ENCODE results near the gene MEIOB.

DNA sequence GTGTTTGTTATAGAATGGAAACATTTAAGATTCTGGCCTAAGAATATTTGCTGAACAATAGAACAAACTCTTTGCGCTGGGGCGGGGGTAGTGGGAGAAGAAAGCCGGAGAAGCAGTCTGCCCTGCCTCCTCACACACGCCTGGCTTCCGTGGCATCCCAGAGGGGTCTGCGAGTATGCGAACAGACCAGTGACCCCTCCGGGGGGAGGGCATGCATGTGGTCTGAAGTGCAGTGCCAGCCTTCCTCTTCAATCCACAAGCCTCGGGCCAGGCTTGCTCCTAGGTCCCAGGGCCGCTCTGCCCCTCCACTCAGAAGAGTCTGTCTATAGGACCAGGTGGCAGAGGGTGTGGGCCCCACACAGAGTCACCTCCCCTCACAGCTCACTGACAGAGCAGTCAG, 64.3 kb downstream of the MEIOB start:
- TF ChIP-seq JUN (CRISPR knock-in tag; IDR thresholded peaks at IDR 0.05) (no peak), TEAD4 (CRISPR knock-in tag; IDR thresholded peaks at IDR 0.05) (no peak), NR1H2 (CRISPR knock-in tag; IDR thresholded peaks at IDR 0.05) (no peak), CREB1 (CRISPR knock-in tag; IDR thresholded peaks at IDR 0.05) (no peak), FOXK1 (CRISPR knock-in tag; IDR thresholded peaks at IDR 0.05) (no peak), ZNF263 (CRISPR knock-in tag; IDR thresholded peaks at IDR 0.05; ENCODE audit: low read depth) (no peak)
- TF ChIP-seq, protein P1, sequence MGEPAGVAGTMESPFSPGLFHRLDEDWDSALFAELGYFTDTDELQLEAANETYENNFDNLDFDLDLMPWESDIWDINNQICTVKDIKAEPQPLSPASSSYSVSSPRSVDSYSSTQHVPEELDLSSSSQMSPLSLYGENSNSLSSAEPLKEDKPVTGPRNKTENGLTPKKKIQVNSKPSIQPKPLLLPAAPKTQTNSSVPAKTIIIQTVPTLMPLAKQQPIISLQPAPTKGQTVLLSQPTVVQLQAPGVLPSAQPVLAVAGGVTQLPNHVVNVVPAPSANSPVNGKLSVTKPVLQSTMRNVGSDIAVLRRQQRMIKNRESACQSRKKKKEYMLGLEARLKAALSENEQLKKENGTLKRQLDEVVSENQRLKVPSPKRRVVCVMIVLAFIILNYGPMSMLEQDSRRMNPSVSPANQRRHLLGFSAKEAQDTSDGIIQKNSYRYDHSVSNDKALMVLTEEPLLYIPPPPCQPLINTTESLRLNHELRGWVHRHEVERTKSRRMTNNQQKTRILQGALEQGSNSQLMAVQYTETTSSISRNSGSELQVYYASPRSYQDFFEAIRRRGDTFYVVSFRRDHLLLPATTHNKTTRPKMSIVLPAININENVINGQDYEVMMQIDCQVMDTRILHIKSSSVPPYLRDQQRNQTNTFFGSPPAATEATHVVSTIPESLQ (CRISPR knock-in tag; IDR thresholded peaks at IDR 0.05) = no peak
- TF ChIP-seq, protein P2, sequence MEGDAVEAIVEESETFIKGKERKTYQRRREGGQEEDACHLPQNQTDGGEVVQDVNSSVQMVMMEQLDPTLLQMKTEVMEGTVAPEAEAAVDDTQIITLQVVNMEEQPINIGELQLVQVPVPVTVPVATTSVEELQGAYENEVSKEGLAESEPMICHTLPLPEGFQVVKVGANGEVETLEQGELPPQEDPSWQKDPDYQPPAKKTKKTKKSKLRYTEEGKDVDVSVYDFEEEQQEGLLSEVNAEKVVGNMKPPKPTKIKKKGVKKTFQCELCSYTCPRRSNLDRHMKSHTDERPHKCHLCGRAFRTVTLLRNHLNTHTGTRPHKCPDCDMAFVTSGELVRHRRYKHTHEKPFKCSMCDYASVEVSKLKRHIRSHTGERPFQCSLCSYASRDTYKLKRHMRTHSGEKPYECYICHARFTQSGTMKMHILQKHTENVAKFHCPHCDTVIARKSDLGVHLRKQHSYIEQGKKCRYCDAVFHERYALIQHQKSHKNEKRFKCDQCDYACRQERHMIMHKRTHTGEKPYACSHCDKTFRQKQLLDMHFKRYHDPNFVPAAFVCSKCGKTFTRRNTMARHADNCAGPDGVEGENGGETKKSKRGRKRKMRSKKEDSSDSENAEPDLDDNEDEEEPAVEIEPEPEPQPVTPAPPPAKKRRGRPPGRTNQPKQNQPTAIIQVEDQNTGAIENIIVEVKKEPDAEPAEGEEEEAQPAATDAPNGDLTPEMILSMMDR (IDR thresholded peaks at IDR 0.05) = no peak
- TF ChIP-seq, protein P3, sequence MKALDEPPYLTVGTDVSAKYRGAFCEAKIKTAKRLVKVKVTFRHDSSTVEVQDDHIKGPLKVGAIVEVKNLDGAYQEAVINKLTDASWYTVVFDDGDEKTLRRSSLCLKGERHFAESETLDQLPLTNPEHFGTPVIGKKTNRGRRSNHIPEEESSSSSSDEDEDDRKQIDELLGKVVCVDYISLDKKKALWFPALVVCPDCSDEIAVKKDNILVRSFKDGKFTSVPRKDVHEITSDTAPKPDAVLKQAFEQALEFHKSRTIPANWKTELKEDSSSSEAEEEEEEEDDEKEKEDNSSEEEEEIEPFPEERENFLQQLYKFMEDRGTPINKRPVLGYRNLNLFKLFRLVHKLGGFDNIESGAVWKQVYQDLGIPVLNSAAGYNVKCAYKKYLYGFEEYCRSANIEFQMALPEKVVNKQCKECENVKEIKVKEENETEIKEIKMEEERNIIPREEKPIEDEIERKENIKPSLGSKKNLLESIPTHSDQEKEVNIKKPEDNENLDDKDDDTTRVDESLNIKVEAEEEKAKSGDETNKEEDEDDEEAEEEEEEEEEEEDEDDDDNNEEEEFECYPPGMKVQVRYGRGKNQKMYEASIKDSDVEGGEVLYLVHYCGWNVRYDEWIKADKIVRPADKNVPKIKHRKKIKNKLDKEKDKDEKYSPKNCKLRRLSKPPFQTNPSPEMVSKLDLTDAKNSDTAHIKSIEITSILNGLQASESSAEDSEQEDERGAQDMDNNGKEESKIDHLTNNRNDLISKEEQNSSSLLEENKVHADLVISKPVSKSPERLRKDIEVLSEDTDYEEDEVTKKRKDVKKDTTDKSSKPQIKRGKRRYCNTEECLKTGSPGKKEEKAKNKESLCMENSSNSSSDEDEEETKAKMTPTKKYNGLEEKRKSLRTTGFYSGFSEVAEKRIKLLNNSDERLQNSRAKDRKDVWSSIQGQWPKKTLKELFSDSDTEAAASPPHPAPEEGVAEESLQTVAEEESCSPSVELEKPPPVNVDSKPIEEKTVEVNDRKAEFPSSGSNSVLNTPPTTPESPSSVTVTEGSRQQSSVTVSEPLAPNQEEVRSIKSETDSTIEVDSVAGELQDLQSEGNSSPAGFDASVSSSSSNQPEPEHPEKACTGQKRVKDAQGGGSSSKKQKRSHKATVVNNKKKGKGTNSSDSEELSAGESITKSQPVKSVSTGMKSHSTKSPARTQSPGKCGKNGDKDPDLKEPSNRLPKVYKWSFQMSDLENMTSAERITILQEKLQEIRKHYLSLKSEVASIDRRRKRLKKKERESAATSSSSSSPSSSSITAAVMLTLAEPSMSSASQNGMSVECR (CRISPR knock-in tag; IDR thresholded peaks at IDR 0.05; ENCODE audit: borderline replicate concordance) = no peak
- TF ChIP-seq, protein P4, sequence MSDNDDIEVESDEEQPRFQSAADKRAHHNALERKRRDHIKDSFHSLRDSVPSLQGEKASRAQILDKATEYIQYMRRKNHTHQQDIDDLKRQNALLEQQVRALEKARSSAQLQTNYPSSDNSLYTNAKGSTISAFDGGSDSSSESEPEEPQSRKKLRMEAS (CRISPR knock-in tag; IDR thresholded peaks at IDR 0.05) = no peak
- TF ChIP-seq, protein P5, sequence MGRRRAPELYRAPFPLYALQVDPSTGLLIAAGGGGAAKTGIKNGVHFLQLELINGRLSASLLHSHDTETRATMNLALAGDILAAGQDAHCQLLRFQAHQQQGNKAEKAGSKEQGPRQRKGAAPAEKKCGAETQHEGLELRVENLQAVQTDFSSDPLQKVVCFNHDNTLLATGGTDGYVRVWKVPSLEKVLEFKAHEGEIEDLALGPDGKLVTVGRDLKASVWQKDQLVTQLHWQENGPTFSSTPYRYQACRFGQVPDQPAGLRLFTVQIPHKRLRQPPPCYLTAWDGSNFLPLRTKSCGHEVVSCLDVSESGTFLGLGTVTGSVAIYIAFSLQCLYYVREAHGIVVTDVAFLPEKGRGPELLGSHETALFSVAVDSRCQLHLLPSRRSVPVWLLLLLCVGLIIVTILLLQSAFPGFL (CRISPR knock-in tag; IDR thresholded peaks at IDR 0.05; ENCODE audit: borderline replicate concordance) = no peak
